Erythroblast (primary cell): ENCODE results near the gene EVI5.
"Not testable (repeated sequence)": the region's sequence is repeated elsewhere in the genome, so short reads cannot be mapped to it uniquely, and the experiment has no call there.

ENCODE experiments used
- GATA1 ChIP-seq: IDR thresholded peaks from 2 replicates; pipeline ENCODE4 v1.6.1; 2011; ENCODE audit warnings: low read depth, mild to moderate bottlenecking, control low read depth, low read length, moderate library complexity
- POLR2A ChIP-seq: IDR thresholded peaks from 2 replicates; pipeline ENCODE4 v1.6.1; 2011; ENCODE audit warnings: mild to moderate bottlenecking, low read length

DNA sequence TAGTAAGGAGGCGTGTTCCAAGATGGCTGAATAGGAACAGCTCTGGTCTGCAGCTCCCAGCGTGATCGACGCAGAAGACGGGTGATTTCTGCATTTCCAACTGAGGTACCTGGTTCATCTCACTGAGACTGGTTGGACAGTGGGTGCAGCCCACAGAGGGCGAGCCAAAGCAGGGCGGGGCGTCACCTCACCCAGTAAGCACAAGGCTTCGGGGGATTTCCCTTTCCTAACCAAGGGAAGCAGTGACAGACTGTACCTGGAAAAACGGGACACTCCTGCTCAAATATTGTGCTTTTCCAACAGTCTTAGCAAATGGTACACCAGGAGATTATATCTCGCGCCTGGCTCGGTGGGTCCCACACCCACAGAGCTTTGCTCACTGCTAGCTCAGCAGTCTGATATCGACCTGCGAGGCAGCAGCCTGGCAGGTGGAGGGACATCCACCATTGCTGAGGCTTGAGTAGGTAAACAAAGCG is 69.4 kb downstream of the EVI5 start:
- not testable (repeated sequence) for TF ChIP-seq POLR2A, GATA1
